HL-60/S4 treated with retinoic acid at 250 ng/mL for 4 days and 3 days (cell line): ENCODE data around the gene MRTO4.
"Not testable (repeated sequence)": the region's sequence is repeated elsewhere in the genome, so short reads cannot be mapped to it uniquely, and the experiment has no call there.

ENCODE experiments used
- in situ Hi-C: fragments of 300-500 bp; cut with MboI; formaldehyde crosslinking; loops from 2 replicates; pipeline ENCODE4 v1.7.0; 2022; ENCODE audit warnings: low sequenced_read_pairs

MRTO4 gene

GRCh38 chr1:19251305-19252196 lies at the start of gene MRTO4, which contains the start of gene EMC1:
Gene MRTO4, plus strand, starts transcription at chr1:19251805. Its CDS starts 31 bp downstream, at chr1:19251836.
Gene EMC1, minus strand, starts transcription at chr1:19251524. Its CDS starts 15 bp downstream, at chr1:19251509.
- in situ Hi-C loops, result no loop called here

GRCh38 chr1:19202396-19202795 lies 49.2 kb upstream of the MRTO4 start:
- in situ Hi-C loops, result no loop called here

- in situ Hi-C loops, result no loop called here
Measured at GRCh38 chr1:19203440-19203839, 48.2 kb upstream of the MRTO4 start.

- in situ Hi-C loops, result no loop called here
Measured at GRCh38 chr1:19204446-19205266, 46.9 kb upstream of the MRTO4 start.

GRCh38 chr1:19205403-19205802 lies 46.2 kb upstream of the MRTO4 start:
- in situ Hi-C loops, result no loop called here

GRCh38 chr1:19205845-19206244 lies 45.8 kb upstream of the MRTO4 start:
- in situ Hi-C loops, result no loop called here

- in situ Hi-C loops, result no loop called here
Measured at GRCh38 chr1:19206947-19207346, 44.7 kb upstream of the MRTO4 start.

- in situ Hi-C loops, result no loop called here
Measured at GRCh38 chr1:19208710-19209438, 42.7 kb upstream of the MRTO4 start.

- in situ Hi-C loops, result no loop called here
Measured at GRCh38 chr1:19209439-19209989, 42.1 kb upstream of the MRTO4 start.

GRCh38 chr1:19209990-19210771 lies 41.4 kb upstream of the MRTO4 start, which contains the start of gene UBR4:
Gene UBR4, minus strand, starts transcription at chr1:19210266. Its CDS starts 18 bp downstream, at chr1:19210248.
- in situ Hi-C loops, result no loop called here

- in situ Hi-C loops, result no loop called here
Measured at GRCh38 chr1:19210772-19211549, 40.6 kb upstream of the MRTO4 start.

GRCh38 chr1:19212167-19212566 lies 39.4 kb upstream of the MRTO4 start:
- in situ Hi-C loops, result no loop called here

- in situ Hi-C loops, result no loop called here
Measured at GRCh38 chr1:19213580-19213979, 38.0 kb upstream of the MRTO4 start.

- in situ Hi-C loops, result not testable (repeated sequence)
Measured at GRCh38 chr1:19216585-19216984, 35.0 kb upstream of the MRTO4 start.

GRCh38 chr1:19219451-19219850 lies 32.2 kb upstream of the MRTO4 start:
- in situ Hi-C loops, result no loop called here

- in situ Hi-C loops, result no loop called here
Measured at GRCh38 chr1:19220080-19220846, 31.3 kb upstream of the MRTO4 start.

GRCh38 chr1:19220991-19221390 lies 30.6 kb upstream of the MRTO4 start:
- in situ Hi-C loops, result no loop called here

GRCh38 chr1:19222573-19222972 lies 29.0 kb upstream of the MRTO4 start:
- in situ Hi-C loops, result no loop called here
